GM19397 (cell line): ENCODE results near the gene MRPS14.
"Not testable (repeated sequence)": the region's sequence is repeated elsewhere in the genome, so short reads cannot be mapped to it uniquely, and the experiment has no call there.

Experiments used
- ATAC-seq: cut with Tn5 transposase; IDR thresholded peaks from one replicate; pipeline ENCODE4 v1.9.1; 2021; ENCODE audit warnings: mild to moderate bottlenecking, moderate library complexity; ENCODE audit not compliant: unreplicated experiment

Gene MRPS14

GRCh38 chr1:175023043-175023921 lies at the start of gene MRPS14:
Gene MRPS14 (minus strand): TSS chr1:175023425. CDS start chr1:175023408, 17 bp downstream.
- ATAC-seq: peak; percentile 96

- ATAC-seq: peak; percentile 58
These were observed 49.1 kb upstream of the MRPS14 start for GRCh38 chr1:175072099-175072951.

GRCh38 chr1:175071276-175071943 lies 48.2 kb upstream of the MRPS14 start:
- ATAC-seq: no peak

GRCh38 chr1:175070818-175071217 lies 47.6 kb upstream of the MRPS14 start:
- ATAC-seq: no peak

- no peak for ATAC-seq
These were observed 44.3 kb upstream of the MRPS14 start, which contains the start of gene TNN for GRCh38 chr1:175067362-175068106. Gene TNN (plus strand): TSS chr1:175067833. CDS start chr1:175077419, 9,586 bp downstream.

GRCh38 chr1:175062858-175063257 lies 39.6 kb upstream of the MRPS14 start:
- ATAC-seq: no peak

GRCh38 chr1:175062339-175062738 lies 39.1 kb upstream of the MRPS14 start:
- no peak for ATAC-seq

GRCh38 chr1:175054736-175055135 lies 31.5 kb upstream of the MRPS14 start:
- no peak for ATAC-seq

GRCh38 chr1:175050992-175051391 lies 27.8 kb upstream of the MRPS14 start:
- ATAC-seq: no peak

GRCh38 chr1:175045519-175045918 lies 22.3 kb upstream of the MRPS14 start:
- no peak for ATAC-seq

- ATAC-seq: no peak
These were observed 21.9 kb upstream of the MRPS14 start for GRCh38 chr1:175045097-175045496.

GRCh38 chr1:175044591-175044990 lies 21.4 kb upstream of the MRPS14 start:
- ATAC-seq: not testable (repeated sequence)

GRCh38 chr1:175043824-175044223 lies 20.6 kb upstream of the MRPS14 start:
- ATAC-seq: no peak

GRCh38 chr1:175042650-175043049 lies 19.4 kb upstream of the MRPS14 start:
- no peak for ATAC-seq

GRCh38 chr1:175040324-175040879 lies 17.2 kb upstream of the MRPS14 start:
- no peak for ATAC-seq

GRCh38 chr1:175037416-175037815 lies 14.2 kb upstream of the MRPS14 start:
- no peak for ATAC-seq

- no peak for ATAC-seq
These were observed 13.3 kb upstream of the MRPS14 start for GRCh38 chr1:175036476-175036875.

- ATAC-seq: no peak
These were observed 12.6 kb upstream of the MRPS14 start for GRCh38 chr1:175035865-175036264.

GRCh38 chr1:175034775-175035174 lies 11.6 kb upstream of the MRPS14 start:
- ATAC-seq: no peak

GRCh38 chr1:175033953-175034352 lies 10.7 kb upstream of the MRPS14 start:
- no peak for ATAC-seq
